OCI-LY7 (cell line): ENCODE results near the gene BBX. TPM values are rescaled to one million over a fixed set of nuclear protein-coding genes. Genes with fewer than 3 reads are reported as not detected.

Experiments used
- BruUV-seq: library from RNA; stranded (reverse); fragments of 400-500 nt; replicated peaks from 2 replicates; lab custom pipeline; 2021; lab: Mats Ljungman, UMichigan
- CTCF ChIA-PET: fragments of 300-600 bp; sonication (Branson Sonifier 250); formaldehyde crosslinking; loops from one replicate; lab custom pipeline; 2022; ENCODE audit warnings: antibody characterized with exemption; ENCODE audit not compliant: unreplicated experiment; lab: Charles Lee
- POLR2A ChIA-PET: fragments of 300-600 bp; sonication (Branson Sonifier 250); formaldehyde crosslinking; loops from one replicate; lab custom pipeline; 2022; ENCODE audit warnings: antibody characterized with exemption; lab: Charles Lee
- DNase-seq: peaks from one replicate; pipeline ENCODE4 v3.0.0-alpha.2; 2015; ENCODE audit warnings: low spot score
- H2AFZ ChIP-seq: fragments of 200-600 bp; sonication (generic), shearing (Covaris generic); 2 replicates; pipeline ENCODE4 v1.6.1; 2014; ENCODE audit warnings: mild to moderate bottlenecking, antibody characterized with exemption, low read length, moderate library complexity
- H3K27ac ChIP-seq: fragments of 200-600 bp; sonication (generic); 2 replicates; pipeline ENCODE4 v1.5.1; 2014; ENCODE audit warnings: mixed run types, low read depth, mild to moderate bottlenecking, moderate library complexity, low read length, inconsistent platforms; ENCODE audit not compliant: poor library complexity, severe bottlenecking
- H3K36me3 ChIP-seq: fragments of 200-600 bp; sonication (generic); 2 replicates; pipeline ENCODE4 v1.6.1; 2014; ENCODE audit warnings: mild to moderate bottlenecking, antibody characterized with exemption, low read length, moderate library complexity, mixed read lengths; ENCODE audit not compliant: insufficient read depth
- H3K4me1 ChIP-seq: fragments of 200-600 bp; sonication (generic); 2 replicates; pipeline ENCODE4 v1.5.1; 2014; ENCODE audit warnings: mild to moderate bottlenecking, low read length; ENCODE audit not compliant: insufficient read depth, poor library complexity, severe bottlenecking
- H3K4me2 ChIP-seq: fragments of 200-600 bp; sonication (generic); 2 replicates; pipeline ENCODE4 v1.6.1; 2014; ENCODE audit warnings: mild to moderate bottlenecking, low read length
- H3K4me3 ChIP-seq: fragments of 200-600 bp; sonication (generic); 2 replicates; pipeline ENCODE4 v1.5.1; 2014; ENCODE audit warnings: mild to moderate bottlenecking, low read depth, low read length; ENCODE audit not compliant: poor library complexity, severe bottlenecking
- H3K79me2 ChIP-seq: fragments of 200-600 bp; sonication (generic); 2 replicates; pipeline ENCODE4 v1.6.1; 2016; ENCODE audit warnings: low read depth, mild to moderate bottlenecking, low read length, moderate library complexity, mixed read lengths; ENCODE audit not compliant: insufficient read depth
- H3K9me2 ChIP-seq: fragments of 200-600 bp; sonication (generic); 2 replicates; pipeline ENCODE4 v1.6.1; 2016; ENCODE audit warnings: mild to moderate bottlenecking, low read length, mixed read lengths; ENCODE audit not compliant: insufficient read depth
- H3K9me3 ChIP-seq: fragments of 200-600 bp; sonication (generic); 2 replicates; pipeline ENCODE4 v1.6.1; 2014; ENCODE audit warnings: mild to moderate bottlenecking, mixed run types, low read length, mixed read lengths
- H4K20me1 ChIP-seq: fragments of 200-600 bp; sonication (generic); 2 replicates; pipeline ENCODE4 v1.6.1; 2014; ENCODE audit warnings: mild to moderate bottlenecking, antibody characterized with exemption, low read length, moderate library complexity, mixed read lengths; ENCODE audit not compliant: insufficient read depth
- CTCF ChIP-seq: fragments of 200-600 bp; sonication (generic); conservative IDR thresholded peaks from 2 replicates; pipeline ENCODE4 v1.5.1; 2014; ENCODE audit warnings: mild to moderate bottlenecking, antibody characterized with exemption, low read length, moderate library complexity, mixed read lengths
- EZH2phosphoT487 ChIP-seq: fragments of 200-600 bp; sonication (generic); IDR thresholded peaks from 2 replicates; pipeline ENCODE4 v1.6.1; 2018; ENCODE audit warnings: low read depth, borderline replicate concordance, mild to moderate bottlenecking, mixed run types, antibody characterized with exemption, low read length, moderate library complexity, mixed read lengths
- intact Hi-C: fragments of 100-400 bp; cut with micrococcal nuclease; formaldehyde crosslinking; loops from one replicate; pipeline ENCODE4 v1.10.0; 2022; ENCODE audit not compliant: unreplicated experiment
- total RNA-seq, 2 experiments: library from RNA; depleted of rRNA in 1 of 2; stranded (reverse); fragments of >200 nt in 1 of 2; shearing (Covaris generic) in 1 of 2; gene quantifications; 2 replicates each; pipeline ENCODE4 v1.2.3, GENCODE V29; 2014 to 2022

BBX gene
- total RNA-seq, 2 experiments from 2014 or later, result 27.0 to 49.8 TPM

GRCh38 chr3:107634099-107634489, 111.3 kb downstream of the BBX start:
- BruUV-seq, result no TSS peak
- Histone ChIP-seq H2AFZ (no peak overlapping the region), H3K4me2 (no peak overlapping the region)

GRCh38 chr3:107637416-107638183, 114.8 kb downstream of the BBX start:
- TF ChIP-seq EZH2phosphoT487 (no peak), CTCF (no peak)
- Histone ChIP-seq H3K36me3 (no peaks in the 10 kb centered on the region), H3K9me2 (no peaks in the 10 kb centered on the region), H3K4me1 (peaks cover 9% of the 10 kb centered on the region), H3K79me2 (no peaks in the 10 kb centered on the region), H3K27ac (no peak overlapping the region), H3K4me3 (no peak overlapping the region), H4K20me1 (no peaks in the 10 kb centered on the region), H2AFZ (no peak overlapping the region), H3K4me2 (no peak overlapping the region), H3K9me3 (no peaks in the 10 kb centered on the region)
- ChIA-PET CTCF (no interaction called here), POLR2A (interaction anchor here (0.6 to 2.8 kb wide), 4 partner anchors 8 to 378 kb away, joined by 3 to 7 read pairs (median 4); no protein-coding TSS in a partner anchor)
- no peak for DNase-seq
- intact Hi-C loops, result no loop called here
- no TSS peak for BruUV-seq

More at GRCh38 chr3:107634099-107634489, 111.3 kb downstream of the BBX start:
- CTCF ChIA-PET, result no interaction called here
- H3K4me3 ChIP-seq, result no peak overlapping the region
- H3K9me2 ChIP-seq, result no peaks in the 10 kb centered on the region
- POLR2A ChIA-PET, result interaction anchor here (0.6 to 1.1 kb wide), 4 partner anchors 9 to 487 kb away, joined by 3 read pairs; no protein-coding TSS in a partner anchor
- no peak overlapping the region for H3K27ac ChIP-seq
- H3K4me1 ChIP-seq, result peaks cover 9% of the 10 kb centered on the region
- no peak for DNase-seq
- H4K20me1 ChIP-seq, result no peaks in the 10 kb centered on the region
- H3K79me2 ChIP-seq, result no peaks in the 10 kb centered on the region
- intact Hi-C loops, result no loop called here
- TF ChIP-seq EZH2phosphoT487, result no peak
- TF ChIP-seq CTCF, result no peak
- no peaks in the 10 kb centered on the region for H3K36me3 ChIP-seq
- H3K9me3 ChIP-seq, result no peaks in the 10 kb centered on the region
